Dermis microvascular lymphatic vessel endothelial cell (primary cell): ENCODE measurements around the gene ZNF236. TPM values are rescaled to one million over a fixed set of nuclear protein-coding genes. Genes with fewer than 3 reads are reported as not detected.
A peak's percentile ranks its signal among the peaks of the same experiment; 100 is the strongest.

ENCODE experiments used
- DNase-seq, 2 donors: peaks; one replicate each; pipeline versions ENCODE4 v3.0.0 to v3.0.0-alpha.2; 2010; ENCODE audit warnings: low read depth in 2 of 2
- total RNA-seq: library from RNA; depleted of rRNA; stranded (reverse); fragments of >200 nt; gene quantifications from 2 replicates; pipeline ENCODE4 v1.2.1, GENCODE V29; 2014

Gene ZNF236
- total RNA-seq, 1 donor from 2014 or later, result 3.9 TPM

DNA sequence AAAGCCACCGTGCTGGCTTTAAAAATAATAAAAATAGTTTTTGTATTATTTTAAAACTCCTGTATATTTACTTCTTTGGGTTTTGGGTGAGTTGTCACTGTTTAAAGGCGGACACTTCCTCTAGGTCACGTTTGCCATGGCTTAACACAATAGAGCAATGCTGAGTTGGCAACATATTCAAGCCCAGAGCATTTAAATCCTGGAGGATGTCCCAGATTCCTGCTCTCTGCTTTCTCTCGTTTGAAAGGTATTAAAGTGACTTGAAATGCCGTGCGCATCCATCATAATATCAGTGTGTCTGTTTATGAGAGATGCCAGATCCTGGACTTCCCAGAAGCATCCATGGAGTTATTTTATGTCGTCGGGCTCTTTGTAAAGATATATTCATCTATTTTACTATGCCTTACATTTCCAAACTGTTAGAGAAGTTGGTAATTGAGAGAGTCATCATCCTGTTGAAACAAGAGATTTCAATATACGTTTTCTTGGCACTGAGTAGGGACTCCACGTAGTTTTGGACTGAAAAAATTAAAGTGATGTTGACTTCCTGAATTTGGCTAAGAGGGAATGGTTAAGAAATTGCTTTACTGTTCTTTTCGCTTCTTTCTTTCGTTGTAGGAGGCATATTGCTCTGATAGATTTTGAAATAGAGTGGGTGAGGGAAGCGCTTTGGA lies 150.6 kb downstream of the ZNF236 start:
- peak; percentile 60 to 66 for DNase-seq

DNA sequence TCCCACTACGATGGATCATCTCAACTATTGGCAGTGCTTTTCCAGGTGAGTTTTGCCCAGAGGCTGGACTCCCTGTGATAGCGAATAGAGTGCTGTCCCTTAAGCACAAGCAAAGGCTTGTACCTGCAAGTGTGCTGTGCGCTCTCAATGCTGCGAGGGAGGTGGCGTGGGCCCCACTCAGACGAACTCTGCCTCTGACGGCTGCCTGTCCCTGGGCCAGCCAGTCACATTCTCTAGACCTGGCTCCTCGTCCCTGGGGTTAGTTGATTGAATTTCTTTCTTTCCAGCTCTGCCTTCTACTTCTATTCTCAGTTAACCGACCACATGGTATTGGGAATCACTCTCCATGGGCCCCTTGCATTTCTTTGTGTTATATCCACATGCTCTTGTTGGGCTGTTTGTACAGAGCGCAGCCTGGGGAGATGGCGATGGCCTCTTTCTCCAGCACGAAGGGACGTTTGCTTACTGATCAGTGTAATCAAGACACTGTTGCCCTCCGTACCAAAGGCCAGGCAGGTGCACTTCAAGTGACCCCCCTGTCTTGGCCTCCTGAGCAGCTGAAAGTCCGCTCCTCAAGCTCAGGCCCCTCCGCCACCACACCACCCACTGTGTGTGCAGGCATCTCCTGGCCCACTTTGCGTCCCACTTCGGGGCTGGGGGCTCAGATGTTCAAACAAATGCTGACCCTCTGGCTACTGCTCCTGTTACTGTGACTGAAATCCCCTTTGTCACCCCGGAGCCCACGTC lies 151.3 kb downstream of the ZNF236 start:
- DNase-seq, result no peak

DNA sequence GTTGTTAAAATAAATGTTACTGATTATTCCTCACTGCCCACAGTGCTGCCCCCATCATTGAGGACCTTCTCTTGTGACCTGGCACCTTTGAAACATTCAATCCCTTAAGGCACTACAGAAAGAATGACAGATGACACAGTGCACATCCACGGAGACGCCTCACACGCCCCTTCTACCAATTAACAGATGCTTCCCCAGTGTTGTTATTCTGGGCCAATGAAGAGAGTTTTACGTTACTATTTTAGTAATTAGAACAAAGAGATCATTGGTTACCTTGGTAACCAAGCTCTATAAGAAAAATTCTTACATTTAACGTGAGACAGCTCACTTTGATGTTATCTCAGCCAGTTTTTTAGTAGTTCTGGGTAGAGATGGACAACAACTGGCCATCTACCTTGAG lies 152.0 kb downstream of the ZNF236 start:
- DNase-seq, result no peak

DNA sequence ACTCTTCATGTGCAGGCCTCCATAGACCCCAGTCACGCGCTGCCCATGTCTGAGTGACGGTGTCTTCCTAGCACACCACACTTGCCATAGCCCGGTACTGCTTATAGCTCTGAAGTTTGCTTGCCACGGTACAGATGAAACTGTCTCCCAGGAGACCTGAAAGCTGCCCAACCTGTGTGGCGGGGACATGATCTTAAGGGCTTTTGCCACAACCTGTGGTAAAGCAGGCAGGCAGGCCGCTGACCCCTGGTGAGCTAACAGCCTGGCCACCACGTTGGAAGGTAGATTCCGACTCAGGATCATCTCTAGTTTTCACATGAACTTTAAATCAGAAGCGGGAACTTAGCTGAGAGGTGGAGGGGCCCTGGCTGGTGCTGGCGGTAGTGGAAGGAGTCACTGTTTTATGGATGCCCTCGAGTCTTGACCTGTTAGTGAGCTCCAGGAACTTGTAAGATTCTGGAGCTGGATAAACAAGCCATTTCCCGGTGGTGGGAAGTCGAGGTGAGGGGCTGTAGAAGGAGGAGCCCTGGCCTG lies 153.3 kb downstream of the ZNF236 start:
- DNase-seq, result no peak

DNA sequence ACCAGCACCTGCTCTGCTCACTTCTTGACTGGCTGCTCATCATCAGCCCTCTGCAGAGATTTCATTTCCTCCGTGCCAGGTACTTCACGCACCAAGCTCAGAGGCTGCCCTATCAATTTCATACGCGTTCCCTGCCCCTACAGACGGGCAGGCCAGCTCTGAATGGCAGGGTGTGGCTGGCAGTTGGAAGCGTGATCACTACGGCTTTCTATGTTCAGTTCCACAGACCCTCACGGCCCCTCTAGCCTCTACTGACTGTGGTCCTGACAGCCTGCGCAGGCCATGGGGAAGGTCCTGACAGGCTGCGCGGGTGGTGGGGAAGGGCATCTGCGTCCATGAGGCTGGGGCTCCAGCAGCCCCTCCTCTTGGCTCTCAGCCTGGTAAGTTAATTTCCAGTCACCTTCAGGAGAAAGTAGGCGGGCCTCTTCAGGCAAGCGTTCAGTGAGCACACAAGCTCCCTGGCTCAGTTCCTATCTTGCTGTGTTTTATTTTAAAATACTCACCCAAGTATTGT lies 154.8 kb downstream of the ZNF236 start:
- no peak for DNase-seq

DNA sequence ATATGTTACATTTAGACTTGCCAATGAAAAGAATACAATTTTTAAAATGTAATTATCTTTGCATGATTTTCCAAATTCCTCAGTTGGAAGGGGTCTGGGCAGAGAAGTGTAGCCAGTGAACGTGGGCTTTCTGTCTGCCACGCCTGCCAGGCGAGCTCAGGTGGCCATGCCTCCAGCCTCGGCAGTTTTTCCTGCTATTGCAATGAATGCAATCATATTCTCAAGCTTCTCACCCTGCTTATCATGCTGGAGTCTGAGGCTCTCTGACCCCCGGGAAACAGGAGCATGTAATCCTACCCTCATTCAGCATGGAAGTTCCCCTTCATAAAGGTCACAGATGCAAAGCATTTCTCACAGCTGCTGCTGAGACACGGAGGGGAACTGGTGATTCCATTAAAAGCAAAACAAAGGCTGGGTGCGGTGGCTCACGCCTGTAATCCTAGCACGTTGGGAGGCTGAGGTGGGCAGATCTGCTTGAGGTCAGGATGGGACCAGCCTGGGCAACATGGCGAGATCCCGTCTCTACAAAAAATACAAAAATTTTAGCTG lies 155.4 kb downstream of the ZNF236 start:
- DNase-seq, result no peak

DNA sequence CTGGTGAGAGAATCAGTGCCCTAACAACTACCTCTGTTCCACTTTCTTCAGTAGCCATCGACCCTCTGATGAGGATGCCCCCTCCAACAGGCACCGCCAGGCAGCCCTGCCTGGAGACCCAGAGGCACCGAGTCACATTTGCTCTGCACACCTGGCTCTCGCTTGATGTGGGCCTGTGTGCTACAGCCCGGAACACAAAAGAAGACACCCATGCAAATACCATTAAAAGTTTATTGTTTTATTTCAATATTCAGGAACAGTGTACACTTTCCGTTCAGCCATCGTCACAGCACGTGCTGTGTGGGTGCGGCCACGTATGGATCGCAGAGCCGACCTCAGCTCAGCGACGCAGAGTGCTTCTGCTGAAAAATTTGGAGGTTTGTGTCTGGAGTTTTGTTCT lies 156.3 kb downstream of the ZNF236 start:
- DNase-seq, result no peak

DNA sequence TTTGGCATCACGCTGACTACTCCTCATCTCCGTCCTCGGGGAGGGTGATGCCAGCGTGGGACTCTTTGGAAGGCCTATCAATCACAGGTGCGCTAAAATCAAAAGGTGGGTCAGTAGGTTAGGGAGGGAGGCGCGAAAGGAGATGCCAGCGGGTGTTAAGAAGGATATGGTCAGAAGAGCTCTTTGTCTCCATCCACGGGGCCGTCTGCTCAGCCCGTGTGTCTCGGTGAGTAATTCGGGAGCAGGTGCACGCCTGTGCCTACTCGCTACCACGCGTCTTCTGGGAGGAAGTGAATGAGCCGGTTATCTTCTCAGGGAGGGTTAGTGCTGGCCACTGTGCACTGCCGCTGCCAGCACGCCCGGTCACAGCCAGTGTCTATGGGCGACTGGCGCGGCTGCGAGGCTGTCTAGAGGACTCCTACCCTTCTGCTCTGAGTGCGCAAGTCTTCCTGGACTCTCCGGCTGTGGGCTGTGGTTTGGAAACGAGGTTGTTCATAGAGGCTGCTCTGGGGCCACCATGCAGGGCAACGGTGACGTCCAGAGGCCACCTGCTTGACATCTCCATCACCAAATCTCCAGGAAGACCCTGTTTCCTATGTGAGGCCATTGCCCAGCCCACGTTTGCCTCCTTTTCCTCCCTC lies 156.9 kb downstream of the ZNF236 start:
- DNase-seq, result no peak

DNA sequence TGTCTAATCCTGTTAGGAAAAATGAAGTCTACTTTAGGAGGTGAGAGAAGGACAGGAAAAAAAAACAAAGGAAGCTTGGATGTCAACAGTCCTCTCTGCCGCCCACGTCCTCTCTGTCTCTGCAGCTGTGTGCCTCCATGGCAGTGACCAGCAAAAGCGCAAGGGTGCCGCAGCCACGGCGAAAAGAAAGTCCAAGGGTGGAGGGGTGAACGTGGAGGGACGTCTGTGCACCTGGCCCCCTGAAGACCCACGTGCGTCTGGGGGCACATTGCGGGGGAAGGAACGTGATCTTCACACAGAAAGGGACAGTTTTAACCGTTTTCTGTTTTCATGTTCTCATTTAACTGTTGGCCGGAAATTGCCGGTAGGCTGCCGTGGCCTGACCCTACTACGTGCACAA lies 157.5 kb downstream of the ZNF236 start:
- no peak for DNase-seq

DNA sequence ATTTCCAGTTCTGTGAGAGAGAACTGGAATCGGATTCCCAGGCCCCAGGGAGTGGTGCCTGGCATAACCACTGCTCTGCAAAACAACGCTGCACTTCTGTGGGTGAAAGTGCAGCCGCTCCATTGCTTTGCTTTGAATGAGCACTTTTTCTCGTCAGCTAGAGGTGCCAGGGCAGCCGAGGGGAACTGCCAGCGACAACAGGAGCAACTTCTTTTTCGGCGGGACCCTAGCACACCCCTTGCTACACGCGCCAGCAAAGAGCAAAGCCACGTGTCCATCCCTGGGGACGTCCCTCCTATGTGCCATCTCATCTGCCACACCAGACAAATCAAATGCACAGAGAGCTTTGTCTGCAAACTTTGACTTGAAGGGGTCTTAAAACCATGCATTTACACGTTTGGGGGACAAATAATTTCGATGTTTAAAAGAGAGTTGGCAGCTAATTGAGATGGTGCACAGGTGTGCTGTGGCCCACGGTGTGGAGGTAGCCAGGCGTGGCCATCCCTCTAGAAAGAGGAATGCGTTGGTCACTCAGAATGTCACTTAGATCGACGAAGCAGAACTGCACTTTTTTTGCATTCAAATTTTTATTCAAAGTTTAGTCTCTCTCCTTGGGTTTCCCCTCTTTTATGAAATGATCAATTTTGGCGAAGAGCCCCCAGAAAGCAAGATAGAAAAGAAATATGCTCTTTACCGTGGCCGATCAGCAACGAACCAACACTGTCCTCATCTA lies 158.5 kb downstream of the ZNF236 start:
- DNase-seq, result no peak

DNA sequence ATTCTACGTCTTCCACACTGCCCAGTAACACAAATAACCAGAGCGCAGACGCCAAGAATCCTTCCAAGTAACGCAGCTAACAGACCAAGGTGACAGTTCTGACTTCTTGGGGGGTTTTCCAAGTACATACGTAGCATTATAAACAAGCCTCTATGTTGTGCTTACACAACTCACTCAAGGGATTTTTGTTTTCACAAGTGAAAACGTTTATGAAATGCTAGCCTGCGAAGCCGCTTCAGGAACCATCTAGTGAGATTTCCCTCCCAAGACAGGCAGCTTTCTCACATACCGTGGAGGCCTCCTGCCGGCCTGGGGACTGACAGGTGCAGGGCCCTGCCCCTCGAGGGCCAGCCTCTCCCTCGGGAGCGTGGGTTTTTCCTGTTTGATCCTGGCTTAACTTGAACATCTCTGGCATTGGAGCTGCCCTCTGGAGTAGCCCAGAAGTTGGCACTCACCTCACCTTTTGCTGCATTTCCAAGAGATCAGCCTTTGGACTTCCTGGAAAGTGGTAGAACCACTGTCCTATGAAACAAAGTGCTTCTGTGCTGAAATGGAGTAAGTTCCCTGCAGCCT lies 159.1 kb downstream of the ZNF236 start:
- DNase-seq, result no peak

DNA sequence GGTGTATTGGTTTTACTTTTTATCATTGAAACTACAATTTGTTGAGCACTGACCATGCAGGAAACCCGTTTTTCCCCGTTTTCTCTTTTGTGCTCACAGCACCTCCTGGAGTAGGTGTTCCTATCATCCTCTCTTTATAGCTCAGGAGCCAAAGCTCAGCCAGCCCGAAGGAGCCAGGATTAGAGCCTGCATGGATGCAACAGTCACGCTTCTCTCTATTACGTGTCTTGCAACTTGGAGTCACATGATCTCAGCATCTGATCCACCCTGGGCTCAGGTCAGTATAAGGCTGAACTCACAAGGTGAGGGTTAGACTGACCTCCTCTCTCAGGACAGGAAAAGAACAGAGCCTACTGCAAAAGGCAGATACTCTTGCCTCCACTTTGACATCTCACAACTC lies 159.7 kb downstream of the ZNF236 start:
- DNase-seq, result no peak

DNA sequence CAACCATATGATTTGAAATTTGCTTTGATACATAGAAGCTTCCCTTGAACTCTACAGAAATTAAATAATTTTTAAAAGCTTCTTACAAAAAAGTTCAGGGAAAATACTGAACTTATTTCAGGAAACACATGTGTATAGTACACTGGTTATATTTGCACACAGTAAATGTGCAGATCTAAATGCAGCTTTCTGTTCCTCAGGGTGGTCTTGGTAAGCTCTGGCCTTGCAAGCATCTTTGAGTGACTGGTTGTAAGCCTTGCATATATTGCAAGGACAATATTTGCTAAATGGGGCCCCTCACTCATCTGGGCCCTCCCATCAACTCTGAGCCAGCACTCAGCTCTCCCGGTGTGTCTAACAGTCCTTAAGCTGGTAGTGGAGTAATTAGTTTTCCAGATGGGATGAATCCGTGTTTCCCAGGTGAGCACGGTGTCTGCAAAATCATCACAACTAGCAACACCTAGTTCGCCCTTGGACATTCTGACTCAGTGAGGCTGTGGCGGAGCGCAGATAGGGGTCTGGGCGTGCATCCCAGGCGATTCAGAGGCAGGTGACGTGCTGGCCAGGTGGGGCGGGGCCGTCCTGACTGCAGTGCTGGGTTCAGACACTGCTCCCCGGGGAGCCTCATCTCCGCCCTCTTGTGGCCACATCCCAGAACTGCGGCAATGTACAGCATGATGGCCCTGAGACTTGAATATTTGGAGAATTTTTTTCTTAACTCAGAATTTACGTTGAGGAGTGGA lies 160.7 kb downstream of the ZNF236 start:
- peak; percentile 51 to 75 for DNase-seq

DNA sequence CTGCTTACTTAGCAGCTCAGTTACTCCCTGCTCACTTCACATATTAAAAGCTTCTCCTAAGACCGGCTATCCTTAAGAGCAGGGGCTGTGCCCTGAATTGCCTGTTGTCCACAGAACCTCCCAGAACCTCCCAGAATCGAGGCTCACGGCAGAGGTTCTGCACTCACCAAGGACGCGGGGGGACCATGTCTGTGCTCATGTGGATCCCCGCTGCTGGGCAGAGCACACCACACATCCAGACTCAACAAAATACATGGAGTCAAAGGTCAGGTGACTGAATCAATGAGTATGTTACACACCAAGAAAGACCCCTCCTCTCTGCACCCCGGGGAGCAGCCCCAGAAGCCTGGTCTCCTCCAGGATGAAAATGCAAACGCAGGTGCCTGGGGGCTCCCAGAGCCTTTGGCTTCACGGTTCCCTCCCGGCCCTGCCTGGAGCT lies 161.3 kb downstream of the ZNF236 start:
- no peak for DNase-seq

DNA sequence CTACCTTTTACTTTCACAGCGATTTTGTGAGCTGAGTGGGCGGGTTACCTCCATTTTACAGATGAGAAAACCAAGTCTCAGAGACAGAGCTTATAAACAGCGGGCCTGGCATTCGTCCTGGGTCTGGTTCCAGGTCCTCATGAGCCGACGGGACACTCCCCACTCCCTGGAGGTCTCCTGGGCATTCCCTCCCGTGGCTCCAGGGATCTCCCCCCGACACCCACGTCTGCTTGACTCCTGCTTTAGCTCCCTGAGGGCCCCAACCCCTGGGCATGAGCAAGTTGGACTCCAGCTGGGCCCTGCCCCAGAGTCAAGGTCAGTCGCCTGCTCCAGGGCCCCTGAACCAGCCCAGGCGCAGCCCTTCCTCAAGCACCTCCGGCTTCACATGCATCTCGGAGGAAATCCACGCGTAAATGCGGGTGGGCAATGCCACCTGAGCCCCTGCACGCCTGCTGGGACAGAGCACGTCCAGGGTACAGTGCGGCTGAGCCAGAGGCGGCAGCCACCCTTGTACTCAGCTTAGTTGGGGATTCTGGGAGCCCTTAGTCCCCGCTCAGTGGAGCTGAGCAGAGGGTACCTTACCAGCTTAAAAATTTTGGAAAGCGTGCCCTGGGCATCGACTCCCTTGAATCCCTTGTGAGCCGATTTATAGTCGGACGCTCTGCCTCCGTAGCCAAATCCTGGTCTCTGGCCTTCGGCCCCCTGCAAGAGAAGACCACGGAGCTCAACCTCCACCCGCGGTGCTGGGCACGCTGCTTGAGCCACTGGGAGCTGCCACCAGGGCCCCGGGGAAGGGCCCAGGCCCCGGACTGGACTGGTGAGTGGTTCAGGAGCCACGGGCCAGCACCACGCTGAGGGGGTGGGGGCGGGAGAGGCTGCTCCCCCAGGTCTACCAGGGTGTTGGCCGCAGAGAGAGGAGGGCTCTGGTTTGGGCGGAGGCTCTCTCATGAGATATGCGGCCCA lies 162.1 kb downstream of the ZNF236 start:
- no peak for DNase-seq

DNA sequence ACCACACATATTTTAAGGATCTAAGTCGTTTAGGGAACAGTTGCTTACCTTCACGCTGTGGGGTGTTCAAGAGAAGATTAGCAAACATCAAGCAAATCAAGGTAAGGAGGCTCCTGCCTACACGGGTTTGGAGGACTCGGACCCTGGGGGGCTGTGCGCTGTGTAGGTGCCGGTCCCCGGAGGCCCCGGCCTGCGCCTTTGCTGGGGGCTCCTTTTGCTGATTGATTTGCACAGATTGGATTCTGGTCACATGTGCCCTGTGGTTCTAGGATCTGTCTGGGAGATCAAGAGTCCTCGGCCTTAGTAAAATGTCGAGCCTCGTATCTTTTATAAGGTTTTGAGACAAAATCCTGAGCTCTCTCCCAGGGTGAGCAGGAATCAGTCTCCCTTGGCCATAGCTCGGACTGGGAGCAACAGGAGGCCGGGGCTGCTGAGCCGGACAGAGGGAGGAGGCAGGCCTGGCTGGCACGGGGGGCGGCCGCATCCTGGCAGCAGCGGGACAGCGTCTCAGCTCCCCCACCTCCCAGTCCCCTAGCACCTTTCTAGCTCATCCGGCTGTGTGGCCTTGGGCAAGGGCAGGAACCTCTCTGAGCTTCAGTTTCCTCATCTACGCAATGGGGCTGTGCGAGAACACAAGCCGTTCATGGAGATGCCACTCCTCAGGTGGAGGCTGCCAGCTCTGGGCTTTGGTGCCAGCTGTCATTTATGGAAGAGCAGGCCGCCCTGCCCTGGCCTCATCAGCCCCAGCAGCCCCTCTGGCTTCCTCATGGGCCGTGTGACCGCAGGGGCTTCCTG lies 163.0 kb downstream of the ZNF236 start:
- DNase-seq, result no peak

DNA sequence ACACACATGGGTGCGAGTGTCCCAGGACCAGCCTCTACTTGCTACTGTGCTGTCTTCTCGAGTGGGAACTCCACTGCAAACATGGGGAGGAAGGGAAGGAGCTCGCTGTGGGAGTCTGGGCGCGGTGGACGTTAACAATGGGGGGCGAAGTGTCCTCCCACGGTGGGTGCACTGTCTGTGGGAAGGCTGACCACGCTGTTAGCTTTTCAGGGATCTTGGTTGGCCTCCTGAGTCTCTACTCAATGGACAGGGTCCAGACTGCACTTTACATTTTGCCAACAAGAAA lies 163.5 kb downstream of the ZNF236 start:
- DNase-seq, result no peak

DNA sequence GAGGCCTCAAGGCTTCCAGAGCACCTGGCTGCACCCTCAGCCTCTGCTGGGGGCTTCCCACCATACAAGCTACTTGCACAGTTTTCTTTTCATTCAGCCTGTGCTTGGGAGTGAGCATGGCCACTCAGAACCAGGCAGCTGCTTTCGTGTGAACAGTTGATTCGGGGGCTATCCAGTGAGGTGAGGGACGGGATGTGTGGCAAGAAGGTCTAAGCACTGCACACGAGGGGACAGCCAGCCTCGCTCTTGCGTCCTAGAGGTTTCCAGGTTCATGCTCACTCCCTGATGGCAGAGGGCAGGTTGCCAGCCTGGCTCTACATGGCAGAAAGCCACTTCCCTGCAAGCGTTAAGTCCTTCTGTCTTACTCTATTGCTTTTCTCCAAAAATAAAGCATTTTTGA lies 164.0 kb downstream of the ZNF236 start:
- DNase-seq, result no peak
